PC-9 (cell line): ENCODE measurements around the gene TTLL7. TPM values are rescaled to one million over a fixed set of nuclear protein-coding genes. Genes with fewer than 3 reads are reported as not detected.

ENCODE experiments used
- BruUV-seq: library from RNA; stranded (reverse); fragments of 400-500 nt; replicated peaks from 2 replicates; lab custom pipeline; 2021; lab: Mats Ljungman, UMichigan
- CTCF ChIA-PET: fragments of 300-600 bp; sonication (Branson Sonifier 250); formaldehyde crosslinking; loops from one replicate; lab custom pipeline; 2022; ENCODE audit warnings: antibody characterized with exemption; lab: Charles Lee
- POLR2A ChIA-PET: fragments of 300-600 bp; sonication (Branson Sonifier 250); formaldehyde crosslinking; loops from one replicate; lab custom pipeline; 2022; ENCODE audit warnings: antibody characterized with exemption; ENCODE audit not compliant: unreplicated experiment; lab: Charles Lee
- DNase-seq, 2 experiments: peaks; one replicate each; pipeline versions ENCODE4 v3.0.0 to v3.0.0-alpha.2; 2015 to 2022; ENCODE audit warnings: mixed read lengths in 1 of 2
- H2AFZ ChIP-seq: fragments of 200-600 bp; sonication (generic); 2 replicates; pipeline ENCODE4 v1.8.1; 2017; ENCODE audit warnings: antibody characterized with exemption
- H3F3A ChIP-seq: fragments of 200-600 bp; sonication (generic); 2 replicates; pipeline ENCODE4 v1.8.1; 2017; ENCODE audit warnings: antibody characterized with exemption, mild to moderate bottlenecking, low read depth; ENCODE audit not compliant: insufficient read depth
- H3K27ac ChIP-seq: fragments of 200-600 bp; sonication (generic); 2 replicates; pipeline ENCODE4 v1.6.1; 2016; ENCODE audit warnings: mixed run types
- H3K27me3 ChIP-seq: fragments of 200-600 bp; sonication (generic); 2 replicates; pipeline ENCODE4 v1.6.1; 2016; ENCODE audit warnings: low read depth, mixed run types; ENCODE audit not compliant: insufficient read depth
- H3K36me3 ChIP-seq: fragments of 200-600 bp; sonication (generic); 2 replicates; pipeline ENCODE4 v1.6.1; 2016; ENCODE audit warnings: low read depth, mixed run types
- H3K4me1 ChIP-seq: fragments of 200-600 bp; sonication (generic); replicated peaks from 2 replicates; pipeline ENCODE4 v1.6.1; 2016; ENCODE audit warnings: mixed run types; ENCODE audit not compliant: insufficient read depth
- H3K4me2 ChIP-seq: fragments of 200-600 bp; sonication (generic); 2 replicates; pipeline ENCODE4 v1.6.1; 2017; ENCODE audit warnings: mixed run types
- H3K4me3 ChIP-seq: fragments of 200-600 bp; sonication (generic); 2 replicates; pipeline ENCODE4 v1.6.1; 2016; ENCODE audit warnings: mixed run types
- H3K79me2 ChIP-seq: fragments of 200-600 bp; sonication (generic); 2 replicates; pipeline ENCODE4 v1.6.1; 2017; ENCODE audit warnings: low read depth, mixed run types
- H3K9me2 ChIP-seq: fragments of 200-600 bp; sonication (generic); 2 replicates; pipeline ENCODE4 v1.8.1; 2017; ENCODE audit warnings: mild to moderate bottlenecking; ENCODE audit not compliant: insufficient read depth
- H3K9me3 ChIP-seq: fragments of 200-600 bp; sonication (generic); 2 replicates; pipeline ENCODE4 v1.8.1; 2016; ENCODE audit warnings: low read depth; ENCODE audit not compliant: insufficient read depth
- H4K20me1 ChIP-seq: fragments of 200-600 bp; sonication (generic); 2 replicates; pipeline ENCODE4 v1.8.1; 2017; ENCODE audit not compliant: insufficient read depth
- EZH2 ChIP-seq: fragments of 200-600 bp; sonication (generic); IDR thresholded peaks from 2 replicates; pipeline ENCODE4 v1.8.0; 2017; ENCODE audit warnings: antibody characterized with exemption, low read depth
- intact Hi-C: fragments of 100-400 bp; cut with micrococcal nuclease; formaldehyde crosslinking; loops from one replicate; pipeline ENCODE4 v1.10.0; 2022; ENCODE audit not compliant: unreplicated experiment
- total RNA-seq: library from RNA; stranded (reverse); gene quantifications from 2 replicates; pipeline ENCODE4 v1.2.3, GENCODE V29; 2021
- TF ChIP-seq, protein P1 (sequence below): fragments of 200-600 bp; sonication (generic); conservative IDR thresholded peaks from 2 replicates; pipeline ENCODE4 v1.6.1; 2017; ENCODE audit warnings: mixed run types, antibody characterized with exemption, mild to moderate bottlenecking, moderate library complexity

TTLL7 gene
- total RNA-seq, 1 experiment from 2014 or later, result 4.1 TPM

DNA sequence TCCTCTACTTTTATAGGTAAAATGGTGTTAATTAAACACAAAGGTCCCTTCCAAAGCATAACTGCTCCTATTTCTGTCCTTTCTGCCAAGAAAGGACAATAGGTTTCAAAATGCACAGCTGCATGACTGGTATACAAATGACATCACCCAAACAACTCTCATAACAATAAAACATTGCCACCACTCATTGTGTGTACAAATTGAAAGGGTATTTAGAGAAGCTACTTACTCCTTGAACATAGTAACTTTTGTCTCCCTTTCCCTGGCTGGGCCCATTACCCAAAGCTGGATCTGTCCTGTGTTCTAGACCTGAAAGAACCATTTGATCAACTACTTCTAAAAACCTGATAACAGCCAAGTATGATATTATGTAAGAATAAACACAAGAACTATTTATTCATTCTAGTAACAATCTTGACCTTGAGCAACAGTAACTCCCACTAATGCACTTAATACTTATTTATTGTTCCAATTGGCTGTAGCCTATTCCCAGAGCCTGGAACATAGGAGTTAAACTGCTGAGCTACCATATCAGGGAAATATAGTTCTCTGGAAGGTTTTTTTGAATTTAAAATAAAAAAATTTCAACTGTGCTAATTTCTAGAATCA lies 38.2 kb downstream of the TTLL7 start:
- Histone ChIP-seq H3K27ac (no peak overlapping the region), H3K4me3 (no peak overlapping the region), H3K27me3 (no peaks in the 10 kb centered on the region), H3K36me3 (no peaks in the 10 kb centered on the region), H3K4me2 (no peak overlapping the region), H3F3A (no peaks in the 10 kb centered on the region), H3K9me2 (no peaks in the 10 kb centered on the region), H3K9me3 (no peaks in the 10 kb centered on the region), H2AFZ (no peak overlapping the region), H3K79me2 (no peaks in the 10 kb centered on the region), H4K20me1 (no peaks in the 10 kb centered on the region), H3K4me1 (no peaks in the 10 kb centered on the region)
- intact Hi-C loops, result no loop called here
- CTCF ChIA-PET, result interaction anchor here (0.5 kb wide), 1 partner anchor 64 kb away, joined by 6 read pairs; no protein-coding TSS in a partner anchor
- BruUV-seq, result no TSS peak
- POLR2A ChIA-PET, result interaction anchor here (0.5 to 0.6 kb wide), 2 partner anchors 87 to 133 kb away, joined by 3 to 5 read pairs; no protein-coding TSS in a partner anchor
- DNase-seq, result no peak
- no peak for TF ChIP-seq EZH2

DNA sequence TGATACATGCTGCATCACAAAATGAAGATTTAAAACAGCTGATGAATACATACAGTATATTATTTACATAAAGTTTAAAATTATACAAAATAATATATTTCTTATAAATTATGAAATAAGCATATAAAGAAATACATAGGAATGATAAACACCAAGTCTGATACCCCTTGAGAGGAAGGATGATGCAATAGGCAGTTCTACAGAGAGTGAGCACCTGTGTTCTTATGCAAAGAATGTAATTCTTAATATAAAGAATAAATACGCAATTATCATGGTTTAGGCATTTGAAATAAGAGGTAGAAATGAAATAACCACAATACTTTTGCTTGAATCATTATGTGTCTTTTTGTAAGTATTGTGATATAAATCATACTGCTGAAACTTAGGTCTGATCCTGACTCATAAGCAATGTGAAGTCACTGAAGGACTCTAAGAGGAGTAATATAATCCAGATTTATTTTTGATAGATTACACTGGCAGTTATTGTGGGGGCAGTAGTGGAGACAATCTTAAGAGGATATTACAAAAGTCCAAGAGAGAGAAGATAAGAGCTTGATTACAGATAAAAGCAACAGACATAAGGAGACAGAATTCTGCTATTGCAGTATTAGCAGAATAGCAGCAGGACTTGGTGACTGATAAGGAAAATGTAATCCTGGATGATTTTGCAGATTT lies 39.0 kb downstream of the TTLL7 start:
- BruUV-seq, result no TSS peak
- CTCF ChIA-PET, result interaction anchor here (0.5 kb wide), 1 partner anchor 64 kb away, joined by 6 read pairs; no protein-coding TSS in a partner anchor
- no peaks in the 10 kb centered on the region for H3K79me2 ChIP-seq
- H3K9me3 ChIP-seq, result no peaks in the 10 kb centered on the region
- H2AFZ ChIP-seq, result no peak overlapping the region
- H3K27me3 ChIP-seq, result no peaks in the 10 kb centered on the region
- no peaks in the 10 kb centered on the region for H3F3A ChIP-seq
- TF ChIP-seq, protein P1, sequence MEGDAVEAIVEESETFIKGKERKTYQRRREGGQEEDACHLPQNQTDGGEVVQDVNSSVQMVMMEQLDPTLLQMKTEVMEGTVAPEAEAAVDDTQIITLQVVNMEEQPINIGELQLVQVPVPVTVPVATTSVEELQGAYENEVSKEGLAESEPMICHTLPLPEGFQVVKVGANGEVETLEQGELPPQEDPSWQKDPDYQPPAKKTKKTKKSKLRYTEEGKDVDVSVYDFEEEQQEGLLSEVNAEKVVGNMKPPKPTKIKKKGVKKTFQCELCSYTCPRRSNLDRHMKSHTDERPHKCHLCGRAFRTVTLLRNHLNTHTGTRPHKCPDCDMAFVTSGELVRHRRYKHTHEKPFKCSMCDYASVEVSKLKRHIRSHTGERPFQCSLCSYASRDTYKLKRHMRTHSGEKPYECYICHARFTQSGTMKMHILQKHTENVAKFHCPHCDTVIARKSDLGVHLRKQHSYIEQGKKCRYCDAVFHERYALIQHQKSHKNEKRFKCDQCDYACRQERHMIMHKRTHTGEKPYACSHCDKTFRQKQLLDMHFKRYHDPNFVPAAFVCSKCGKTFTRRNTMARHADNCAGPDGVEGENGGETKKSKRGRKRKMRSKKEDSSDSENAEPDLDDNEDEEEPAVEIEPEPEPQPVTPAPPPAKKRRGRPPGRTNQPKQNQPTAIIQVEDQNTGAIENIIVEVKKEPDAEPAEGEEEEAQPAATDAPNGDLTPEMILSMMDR, result no peak
- TF ChIP-seq EZH2, result no peak
- POLR2A ChIA-PET, result interaction anchor here (0.6 kb wide), 1 partner anchor 134 kb away, joined by 3 read pairs; no protein-coding TSS in a partner anchor
- H3K4me3 ChIP-seq, result no peak overlapping the region
- H3K4me2 ChIP-seq, result no peak overlapping the region
- DNase-seq, result no peak
- no peaks in the 10 kb centered on the region for H3K36me3 ChIP-seq
- no peaks in the 10 kb centered on the region for H4K20me1 ChIP-seq
- no peaks in the 10 kb centered on the region for H3K4me1 ChIP-seq
- no peak overlapping the region for H3K27ac ChIP-seq
- H3K9me2 ChIP-seq, result no peaks in the 10 kb centered on the region
- intact Hi-C loops, result no loop called here

DNA sequence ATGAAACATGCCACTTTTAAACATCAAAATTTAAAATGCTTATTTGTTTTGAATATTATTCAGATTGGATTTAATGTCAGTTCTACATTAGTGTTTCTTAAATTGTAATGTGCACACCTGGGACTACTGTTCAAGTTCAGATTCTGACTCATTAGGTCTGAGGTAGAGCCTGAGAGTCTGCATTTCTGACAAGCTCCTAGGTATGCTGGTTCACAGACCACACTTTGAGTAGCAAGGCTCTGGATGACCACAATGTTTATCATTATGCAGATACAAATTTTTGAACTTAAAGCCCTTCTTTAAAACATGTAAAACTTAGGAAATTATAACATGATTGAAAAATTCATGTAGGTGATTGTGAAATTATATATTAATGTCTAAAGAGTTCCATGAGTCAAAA lies 40.2 kb downstream of the TTLL7 start:
- POLR2A ChIA-PET, result no interaction called here

More for the DNA sequence above, 40.2 kb downstream of the TTLL7 start:
- no peaks in the 10 kb centered on the region for H3K9me2 ChIP-seq
- no peak for TF ChIP-seq EZH2
- TF ChIP-seq, protein P1, result no peak
- CTCF ChIA-PET, result no interaction called here
- no peak for DNase-seq
- H3K9me3 ChIP-seq, result no peaks in the 10 kb centered on the region
- H3K27me3 ChIP-seq, result no peaks in the 10 kb centered on the region
- no TSS peak for BruUV-seq
- H4K20me1 ChIP-seq, result no peaks in the 10 kb centered on the region
- no peaks in the 10 kb centered on the region for H3K36me3 ChIP-seq
- no peaks in the 10 kb centered on the region for H3K4me1 ChIP-seq
- no peak overlapping the region for H3K4me3 ChIP-seq
- H3K4me2 ChIP-seq, result no peak overlapping the region
- H3K27ac ChIP-seq, result no peak overlapping the region
- intact Hi-C loops, result no loop called here
- no peaks in the 10 kb centered on the region for H3F3A ChIP-seq
- no peak overlapping the region for H2AFZ ChIP-seq
- no peaks in the 10 kb centered on the region for H3K79me2 ChIP-seq
